Esophagus squamous epithelium (tissue), 4 donors: Measurements from ENCODE around the gene CTAG1A.

Experiments used
- CTCF ChIP-seq, 6 experiments: fragments of 450-650 bp in 4 of 6; fragments of 200-600 bp in 2 of 6; sonication (generic) in 2 of 6; IDR thresholded peaks; one replicate each; pipeline ENCODE4 v1.5.1; 2016 to 2019; ENCODE audit warnings: antibody characterized with exemption in 6 of 6, mild to moderate bottlenecking in 4 of 6, moderate library complexity in 4 of 6
- POLR2A ChIP-seq, 4 donors: fragments of 450-650 bp; IDR thresholded peaks; one replicate each; pipeline ENCODE4 v1.6.1; 2017; ENCODE audit warnings: antibody characterized with exemption in 4 of 4, mild to moderate bottlenecking in 4 of 4, moderate library complexity in 3 of 4

- TF ChIP-seq CTCF (IDR thresholded peaks at IDR 0.05) (no peak), POLR2A (IDR thresholded peaks at IDR 0.05) (peak in 2 of 4 donors; percentile 40 to 45)
Observed at GRCh38 chrX:154547245-154548027, 37.5 kb upstream of the CTAG1A start, which contains the start of gene IKBKG.
